Chondrocyte (in vitro differentiated cells): ENCODE measurements around the gene MAOB. TPM values are rescaled to one million over a fixed set of nuclear protein-coding genes. Genes with fewer than 3 reads are reported as not detected.

Source experiments
- DNase-seq: peaks from one replicate; pipeline ENCODE4 v3.0.0; 2021; ENCODE audit warnings: mixed read lengths, low spot score
- H3K27ac Mint-ChIP-seq: one replicate; pipeline ENCODE4 v1.8.0; 2021; ENCODE audit warnings: mild to moderate bottlenecking, moderate library complexity, mixed read lengths; ENCODE audit not compliant: unreplicated experiment
- H3K27me3 Mint-ChIP-seq: 2 replicates; pipeline ENCODE4 v1.8.0; 2021; ENCODE audit warnings: low read depth, mixed read lengths
- H3K36me3 Mint-ChIP-seq: 2 replicates; pipeline ENCODE4 v1.8.0; 2021; ENCODE audit warnings: low read depth, mixed read lengths
- H3K4me1 Mint-ChIP-seq: 2 replicates; pipeline ENCODE4 v1.8.0; 2021; ENCODE audit warnings: low read depth, mild to moderate bottlenecking, mixed read lengths
- H3K4me3 Mint-ChIP-seq: one replicate; pipeline ENCODE4 v1.8.0; 2021; ENCODE audit warnings: mild to moderate bottlenecking, moderate library complexity, mixed read lengths; ENCODE audit not compliant: unreplicated experiment
- H3K9me3 Mint-ChIP-seq: 2 replicates; pipeline ENCODE4 v1.8.0; 2021; ENCODE audit warnings: low read depth, mixed read lengths
- CTCF ChIP-seq: fragments of 200-600 bp; sonication (generic); IDR thresholded peaks from 2 replicates; pipeline ENCODE4 v1.5.0; 2021; ENCODE audit warnings: antibody characterized with exemption, mild to moderate bottlenecking, moderate library complexity
- total RNA-seq: library from RNA; stranded (reverse); gene quantifications from 3 replicates; pipeline ENCODE4 v1.2.1, GENCODE V29; 2021

Gene MAOB
- total RNA-seq, 1 donor from 2014 or later = 3.2 TPM

GRCh38 chrX:43720082-43720481 lies 162.2 kb downstream of the MAOB start:
- Mint-ChIP-seq H3K27ac (no peak overlapping the region), H3K4me1 (no peaks in the 10 kb centered on the region), H3K36me3 (peaks cover 2% of the 10 kb centered on the region), H3K9me3 (peaks cover 11% of the 10 kb centered on the region), H3K4me3 (no peak overlapping the region), H3K27me3 (no peaks in the 10 kb centered on the region)
- DNase-seq = no peak
- no peak for TF ChIP-seq CTCF

GRCh38 chrX:43718956-43719355 lies 163.3 kb downstream of the MAOB start:
- no peaks in the 10 kb centered on the region for H3K27me3 Mint-ChIP-seq
- no peak for TF ChIP-seq CTCF
- no peak for DNase-seq
- H3K9me3 Mint-ChIP-seq = peaks cover 7% of the 10 kb centered on the region
- H3K36me3 Mint-ChIP-seq = peaks cover 2% of the 10 kb centered on the region
- H3K4me3 Mint-ChIP-seq = no peak overlapping the region
- no peak overlapping the region for H3K27ac Mint-ChIP-seq
- H3K4me1 Mint-ChIP-seq = no peaks in the 10 kb centered on the region

- Mint-ChIP-seq H3K9me3 (peaks cover 6% of the 10 kb centered on the region), H3K27me3 (no peaks in the 10 kb centered on the region), H3K27ac (no peak overlapping the region), H3K4me3 (no peak overlapping the region), H3K4me1 (no peaks in the 10 kb centered on the region), H3K36me3 (peaks cover 2% of the 10 kb centered on the region)
- no peak for TF ChIP-seq CTCF
- no peak for DNase-seq
Observed at GRCh38 chrX:43718546-43718945, 163.7 kb downstream of the MAOB start.

GRCh38 chrX:43718081-43718480 lies 164.2 kb downstream of the MAOB start:
- no peak for DNase-seq
- Mint-ChIP-seq H3K27me3 (no peaks in the 10 kb centered on the region), H3K36me3 (peaks cover 2% of the 10 kb centered on the region), H3K4me1 (no peaks in the 10 kb centered on the region), H3K9me3 (peaks cover 4% of the 10 kb centered on the region), H3K27ac (no peak overlapping the region), H3K4me3 (no peak overlapping the region)
- TF ChIP-seq CTCF = no peak

- H3K4me1 Mint-ChIP-seq = no peaks in the 10 kb centered on the region
- no peak overlapping the region for H3K27ac Mint-ChIP-seq
- DNase-seq = no peak
- H3K9me3 Mint-ChIP-seq = peaks cover 6% of the 10 kb centered on the region
- no peak overlapping the region for H3K4me3 Mint-ChIP-seq
- no peak for TF ChIP-seq CTCF
- H3K27me3 Mint-ChIP-seq = no peaks in the 10 kb centered on the region
- peaks cover under 1% of the 10 kb centered on the region for H3K36me3 Mint-ChIP-seq
Observed at GRCh38 chrX:43717161-43717560, 165.1 kb downstream of the MAOB start.
